Measurements from ENCODE around the gene PANX1. TPM values are rescaled to one million over a fixed set of nuclear protein-coding genes. Genes with fewer than 3 reads are reported as not detected.

The PANX1 gene
- total RNA-seq, 1 donor from 2014 or later: 42.1 TPM

- H3K4me1 Mint-ChIP-seq (ENCODE audit: low read depth, unreplicated experiment): peaks cover 11% of the 10 kb centered on the region
- Histone ChIP-seq H3K4me2 (ENCODE audit: low read length) (no peak overlapping the region), H3K36me3 (ENCODE audit: insufficient read depth, low read length) (peaks cover 20% of the 10 kb centered on the region), H3K79me2 (ENCODE audit: insufficient read depth, low read length) (peaks cover 23% of the 10 kb centered on the region), H3K27me3 (ENCODE audit: insufficient read depth, low read length) (no peaks in the 10 kb centered on the region), H3K4me1 (ENCODE audit: insufficient read depth, low read length) (peaks cover 8% of the 10 kb centered on the region), H3K9ac (ENCODE audit: low read length) (no peak overlapping the region), H3K27ac (ENCODE audit: low read depth, low read length) (no peak overlapping the region), H3K9me3 (ENCODE audit: insufficient read depth, low read depth, low read length) (no peaks in the 10 kb centered on the region), H3K4me3 (ENCODE audit: insufficient read depth, low read depth, low read length) (no peak overlapping the region), H4K20me1 (ENCODE audit: insufficient read depth, low read length) (peaks cover 63% of the 10 kb centered on the region), H2AFZ (ENCODE audit: low read depth, low read length) (no peak overlapping the region)
- no peak for TF ChIP-seq EZH2 (IDR thresholded peaks at IDR 0.05; ENCODE audit: insufficient read depth, low read length)
- TF ChIP-seq, protein P1, sequence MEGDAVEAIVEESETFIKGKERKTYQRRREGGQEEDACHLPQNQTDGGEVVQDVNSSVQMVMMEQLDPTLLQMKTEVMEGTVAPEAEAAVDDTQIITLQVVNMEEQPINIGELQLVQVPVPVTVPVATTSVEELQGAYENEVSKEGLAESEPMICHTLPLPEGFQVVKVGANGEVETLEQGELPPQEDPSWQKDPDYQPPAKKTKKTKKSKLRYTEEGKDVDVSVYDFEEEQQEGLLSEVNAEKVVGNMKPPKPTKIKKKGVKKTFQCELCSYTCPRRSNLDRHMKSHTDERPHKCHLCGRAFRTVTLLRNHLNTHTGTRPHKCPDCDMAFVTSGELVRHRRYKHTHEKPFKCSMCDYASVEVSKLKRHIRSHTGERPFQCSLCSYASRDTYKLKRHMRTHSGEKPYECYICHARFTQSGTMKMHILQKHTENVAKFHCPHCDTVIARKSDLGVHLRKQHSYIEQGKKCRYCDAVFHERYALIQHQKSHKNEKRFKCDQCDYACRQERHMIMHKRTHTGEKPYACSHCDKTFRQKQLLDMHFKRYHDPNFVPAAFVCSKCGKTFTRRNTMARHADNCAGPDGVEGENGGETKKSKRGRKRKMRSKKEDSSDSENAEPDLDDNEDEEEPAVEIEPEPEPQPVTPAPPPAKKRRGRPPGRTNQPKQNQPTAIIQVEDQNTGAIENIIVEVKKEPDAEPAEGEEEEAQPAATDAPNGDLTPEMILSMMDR (IDR thresholded peaks at IDR 0.05; ENCODE audit: insufficient read depth, low read depth, low read length): no peak
- DNase-seq (ENCODE audit: low read depth) (no peak), FAIRE-seq (no peak)
- H3K4me3 Mint-ChIP-seq (ENCODE audit: unreplicated experiment): no peak overlapping the region
- no peak overlapping the region for H3K27ac Mint-ChIP-seq (ENCODE audit: unreplicated experiment)
- no peaks in the 10 kb centered on the region for H3K27me3 Mint-ChIP-seq (ENCODE audit: low read depth, unreplicated experiment)
- H3K36me3 Mint-ChIP-seq (ENCODE audit: low read depth, unreplicated experiment): peaks cover 29% of the 10 kb centered on the region
- no peaks in the 10 kb centered on the region for H3K9me3 Mint-ChIP-seq (ENCODE audit: unreplicated experiment)
These were observed 49.7 kb downstream of the PANX1 start for GRCh38 chr11:94178331-94178730.

GRCh38 chr11:94179696-94180095 is 51.1 kb downstream of the PANX1 start:
- peaks cover 16% of the 10 kb centered on the region for H3K4me1 ChIP-seq (ENCODE audit: insufficient read depth, low read length)
- TF ChIP-seq EZH2 (IDR thresholded peaks at IDR 0.05; ENCODE audit: insufficient read depth, low read length): no peak
- TF ChIP-seq, protein P1 (IDR thresholded peaks at IDR 0.05; ENCODE audit: insufficient read depth, low read depth, low read length): no peak
- no peak overlapping the region for H3K4me3 ChIP-seq (ENCODE audit: insufficient read depth, low read depth, low read length)
- DNase-seq (ENCODE audit: low read depth) (no peak), FAIRE-seq (no peak)
- no peak overlapping the region for H3K9ac ChIP-seq (ENCODE audit: low read length)
- no peak overlapping the region for H3K4me3 Mint-ChIP-seq (ENCODE audit: unreplicated experiment)
- no peaks in the 10 kb centered on the region for H3K27me3 ChIP-seq (ENCODE audit: insufficient read depth, low read length)
- no peaks in the 10 kb centered on the region for H3K9me3 ChIP-seq (ENCODE audit: insufficient read depth, low read depth, low read length)
- H2AFZ ChIP-seq (ENCODE audit: low read depth, low read length): no peak overlapping the region
- peaks cover 23% of the 10 kb centered on the region for H3K36me3 Mint-ChIP-seq (ENCODE audit: low read depth, unreplicated experiment)
- peaks cover 63% of the 10 kb centered on the region for H4K20me1 ChIP-seq (ENCODE audit: insufficient read depth, low read length)
- no peaks in the 10 kb centered on the region for H3K9me3 Mint-ChIP-seq (ENCODE audit: unreplicated experiment)
- H3K36me3 ChIP-seq (ENCODE audit: insufficient read depth, low read length): peaks cover 20% of the 10 kb centered on the region
- H3K4me2 ChIP-seq (ENCODE audit: low read length): no peak overlapping the region
- H3K4me1 Mint-ChIP-seq (ENCODE audit: low read depth, unreplicated experiment): peaks cover 9% of the 10 kb centered on the region
- no peaks in the 10 kb centered on the region for H3K27me3 Mint-ChIP-seq (ENCODE audit: low read depth, unreplicated experiment)
- no peak overlapping the region for H3K27ac ChIP-seq (ENCODE audit: low read depth, low read length)
- no peak overlapping the region for H3K27ac Mint-ChIP-seq (ENCODE audit: unreplicated experiment)
- H3K79me2 ChIP-seq (ENCODE audit: insufficient read depth, low read length): peaks cover 10% of the 10 kb centered on the region

GRCh38 chr11:94181526-94181925 is 52.9 kb downstream of the PANX1 start:
- H3K27me3 Mint-ChIP-seq (ENCODE audit: low read depth, unreplicated experiment): no peaks in the 10 kb centered on the region
- Histone ChIP-seq H3K27ac (ENCODE audit: low read depth, low read length) (no peak overlapping the region), H3K9me3 (ENCODE audit: insufficient read depth, low read depth, low read length) (no peaks in the 10 kb centered on the region), H3K9ac (ENCODE audit: low read length) (no peak overlapping the region), H3K4me2 (ENCODE audit: low read length) (no peak overlapping the region), H3K4me3 (ENCODE audit: insufficient read depth, low read depth, low read length) (no peak overlapping the region), H3K4me1 (ENCODE audit: insufficient read depth, low read length) (peaks cover 8% of the 10 kb centered on the region), H2AFZ (ENCODE audit: low read depth, low read length) (no peak overlapping the region), H3K36me3 (ENCODE audit: insufficient read depth, low read length) (peaks cover 20% of the 10 kb centered on the region), H3K79me2 (ENCODE audit: insufficient read depth, low read length) (peaks cover 4% of the 10 kb centered on the region), H3K27me3 (ENCODE audit: insufficient read depth, low read length) (no peaks in the 10 kb centered on the region), H4K20me1 (ENCODE audit: insufficient read depth, low read length) (peaks cover 45% of the 10 kb centered on the region)
- H3K4me1 Mint-ChIP-seq (ENCODE audit: low read depth, unreplicated experiment): peaks cover 13% of the 10 kb centered on the region
- DNase-seq (ENCODE audit: low read depth) (no peak), FAIRE-seq (no peak)
- no peak for TF ChIP-seq EZH2 (IDR thresholded peaks at IDR 0.05; ENCODE audit: insufficient read depth, low read length)
- no peak overlapping the region for H3K27ac Mint-ChIP-seq (ENCODE audit: unreplicated experiment)
- no peak overlapping the region for H3K4me3 Mint-ChIP-seq (ENCODE audit: unreplicated experiment)
- no peaks in the 10 kb centered on the region for H3K9me3 Mint-ChIP-seq (ENCODE audit: unreplicated experiment)
- H3K36me3 Mint-ChIP-seq (ENCODE audit: low read depth, unreplicated experiment): peaks cover 23% of the 10 kb centered on the region

Data from astrocyte (in vitro differentiated cells and primary cell).